Rectal smooth muscle tissue (tissue), 1 donor: ENCODE data around the gene FLACC1.
"Not testable (repeated sequence)": the region's sequence is repeated elsewhere in the genome, so short reads cannot be mapped to it uniquely, and the experiment has no call there.

Experiments
- H3K27ac ChIP-seq: one replicate; pipeline ENCODE4 v1.7.0; 2013; ENCODE audit warnings: low read depth, low read length, inconsistent platforms
- H3K27me3 ChIP-seq: one replicate; pipeline ENCODE4 v1.7.0; 2013; ENCODE audit warnings: low read length; ENCODE audit not compliant: control insufficient read depth, insufficient read depth
- H3K36me3 ChIP-seq: one replicate; pipeline ENCODE4 v1.7.0; 2013; ENCODE audit warnings: low read length; ENCODE audit not compliant: control insufficient read depth, insufficient read depth
- H3K4me1 ChIP-seq: one replicate; pipeline ENCODE4 v1.7.0; 2013; ENCODE audit warnings: low read length; ENCODE audit not compliant: control insufficient read depth, insufficient read depth
- H3K4me3 ChIP-seq: one replicate; pipeline ENCODE4 v1.7.0; 2013; ENCODE audit warnings: low read length
- H3K9ac ChIP-seq: one replicate; pipeline ENCODE4 v1.7.0; 2013; ENCODE audit warnings: low read length

The FLACC1 gene

GRCh38 chr2:201256082-201256481 lies 101.1 kb downstream of the FLACC1 start:
- Histone ChIP-seq H3K27me3 (no peaks in the 10 kb centered on the region), H3K4me1 (no peaks in the 10 kb centered on the region), H3K9ac (no peak overlapping the region), H3K4me3 (no peak overlapping the region), H3K27ac (no peak overlapping the region), H3K36me3 (no peaks in the 10 kb centered on the region)

- H3K27me3 ChIP-seq: no peaks in the 10 kb centered on the region
- H3K4me1 ChIP-seq: no peaks in the 10 kb centered on the region
- no peak overlapping the region for H3K4me3 ChIP-seq
- H3K9ac ChIP-seq: no peak overlapping the region
- no peak overlapping the region for H3K27ac ChIP-seq
- no peaks in the 10 kb centered on the region for H3K36me3 ChIP-seq
These were observed 101.6 kb downstream of the FLACC1 start for GRCh38 chr2:201255408-201256033.

- no peaks in the 10 kb centered on the region for H3K4me1 ChIP-seq
- no peak overlapping the region for H3K4me3 ChIP-seq
- no peaks in the 10 kb centered on the region for H3K36me3 ChIP-seq
- no peaks in the 10 kb centered on the region for H3K27me3 ChIP-seq
- H3K27ac ChIP-seq: no peak overlapping the region
- no peak overlapping the region for H3K9ac ChIP-seq
These were observed 102.9 kb downstream of the FLACC1 start for GRCh38 chr2:201254081-201254730.

GRCh38 chr2:201250741-201251140 lies 106.4 kb downstream of the FLACC1 start:
- H3K4me3 ChIP-seq: no peak overlapping the region
- no peak overlapping the region for H3K27ac ChIP-seq
- no peaks in the 10 kb centered on the region for H3K4me1 ChIP-seq
- no peak overlapping the region for H3K9ac ChIP-seq
- H3K27me3 ChIP-seq: no peaks in the 10 kb centered on the region
- H3K36me3 ChIP-seq: no peaks in the 10 kb centered on the region

GRCh38 chr2:201249889-201250288 lies 107.3 kb downstream of the FLACC1 start:
- no peaks in the 10 kb centered on the region for H3K4me1 ChIP-seq
- no peaks in the 10 kb centered on the region for H3K36me3 ChIP-seq
- no peaks in the 10 kb centered on the region for H3K27me3 ChIP-seq
- no peak overlapping the region for H3K27ac ChIP-seq
- H3K4me3 ChIP-seq: no peak overlapping the region
- H3K9ac ChIP-seq: no peak overlapping the region

- Histone ChIP-seq H3K27ac (no peak overlapping the region), H3K9ac (no peak overlapping the region), H3K27me3 (no peaks in the 10 kb centered on the region), H3K4me1 (no peaks in the 10 kb centered on the region), H3K36me3 (no peaks in the 10 kb centered on the region), H3K4me3 (no peak overlapping the region)
These were observed 108.8 kb downstream of the FLACC1 start for GRCh38 chr2:201248288-201248844.

- no peaks in the 10 kb centered on the region for H3K27me3 ChIP-seq
- no peak overlapping the region for H3K4me3 ChIP-seq
- no peaks in the 10 kb centered on the region for H3K4me1 ChIP-seq
- H3K9ac ChIP-seq: no peak overlapping the region
- no peak overlapping the region for H3K27ac ChIP-seq
- H3K36me3 ChIP-seq: no peaks in the 10 kb centered on the region
These were observed 110.9 kb downstream of the FLACC1 start for GRCh38 chr2:201246280-201246679.

GRCh38 chr2:201244829-201245228 lies 112.3 kb downstream of the FLACC1 start:
- H3K9ac ChIP-seq: no peak overlapping the region
- no peaks in the 10 kb centered on the region for H3K36me3 ChIP-seq
- no peaks in the 10 kb centered on the region for H3K4me1 ChIP-seq
- no peak overlapping the region for H3K27ac ChIP-seq
- no peak overlapping the region for H3K4me3 ChIP-seq
- H3K27me3 ChIP-seq: no peaks in the 10 kb centered on the region

- no peak overlapping the region for H3K27ac ChIP-seq
These were observed 114.4 kb downstream of the FLACC1 start for GRCh38 chr2:201242571-201243277.

GRCh38 chr2:201239167-201239935 lies 117.8 kb downstream of the FLACC1 start:
- not testable (repeated sequence) for H3K27ac ChIP-seq, H3K36me3 ChIP-seq, H3K4me1 ChIP-seq, H3K9ac ChIP-seq, H3K4me3 ChIP-seq, H3K27me3 ChIP-seq

More at GRCh38 chr2:201242571-201243277, 114.4 kb downstream of the FLACC1 start:
- Histone ChIP-seq H3K4me1 (no peaks in the 10 kb centered on the region), H3K9ac (no peak overlapping the region), H3K27me3 (no peaks in the 10 kb centered on the region), H3K4me3 (no peak overlapping the region), H3K36me3 (no peaks in the 10 kb centered on the region)
